ENCODE measurements around the gene COG1.

DNA sequence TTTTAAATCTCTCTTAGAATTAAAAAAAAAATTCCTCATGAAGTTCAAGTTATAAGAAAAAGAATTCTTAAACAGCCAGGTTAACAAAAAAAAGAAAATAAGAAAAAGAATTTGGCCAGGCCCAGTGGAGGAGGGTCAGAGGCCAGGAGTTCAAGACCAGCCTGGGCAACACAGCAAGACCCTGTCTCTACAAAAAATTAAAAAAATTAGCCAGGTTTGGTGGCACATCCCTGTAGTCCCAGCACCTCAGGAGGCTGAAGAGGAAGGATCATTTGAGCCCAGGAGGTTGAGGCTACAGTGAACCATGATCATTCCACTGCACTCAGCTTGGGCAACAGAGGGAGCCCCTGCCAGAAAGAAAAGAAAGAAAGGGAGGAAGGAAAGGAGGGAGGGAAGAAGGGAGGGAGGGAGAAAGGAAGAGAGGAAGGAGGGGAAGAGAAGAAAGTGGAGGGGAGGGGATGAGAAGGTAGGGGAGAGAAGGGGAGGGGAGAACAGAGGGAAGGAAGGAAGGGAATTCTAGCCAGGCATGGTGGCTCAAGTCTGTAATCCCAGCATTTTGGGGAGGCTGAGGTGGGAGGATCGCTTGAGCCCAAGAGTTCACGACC is 30.9 kb downstream of the COG1 start:
- TF ChIP-seq, protein P1, sequence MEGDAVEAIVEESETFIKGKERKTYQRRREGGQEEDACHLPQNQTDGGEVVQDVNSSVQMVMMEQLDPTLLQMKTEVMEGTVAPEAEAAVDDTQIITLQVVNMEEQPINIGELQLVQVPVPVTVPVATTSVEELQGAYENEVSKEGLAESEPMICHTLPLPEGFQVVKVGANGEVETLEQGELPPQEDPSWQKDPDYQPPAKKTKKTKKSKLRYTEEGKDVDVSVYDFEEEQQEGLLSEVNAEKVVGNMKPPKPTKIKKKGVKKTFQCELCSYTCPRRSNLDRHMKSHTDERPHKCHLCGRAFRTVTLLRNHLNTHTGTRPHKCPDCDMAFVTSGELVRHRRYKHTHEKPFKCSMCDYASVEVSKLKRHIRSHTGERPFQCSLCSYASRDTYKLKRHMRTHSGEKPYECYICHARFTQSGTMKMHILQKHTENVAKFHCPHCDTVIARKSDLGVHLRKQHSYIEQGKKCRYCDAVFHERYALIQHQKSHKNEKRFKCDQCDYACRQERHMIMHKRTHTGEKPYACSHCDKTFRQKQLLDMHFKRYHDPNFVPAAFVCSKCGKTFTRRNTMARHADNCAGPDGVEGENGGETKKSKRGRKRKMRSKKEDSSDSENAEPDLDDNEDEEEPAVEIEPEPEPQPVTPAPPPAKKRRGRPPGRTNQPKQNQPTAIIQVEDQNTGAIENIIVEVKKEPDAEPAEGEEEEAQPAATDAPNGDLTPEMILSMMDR (IDR thresholded peaks at IDR 0.05; ENCODE audit: borderline replicate concordance, extremely low read depth, low read length, poor library complexity, severe bottlenecking): no peak
- no peak for TF ChIP-seq EZH2 (IDR thresholded peaks at IDR 0.05; ENCODE audit: borderline replicate concordance, low read depth, low read length, severe bottlenecking)

Data from DND-41 (cell line).